Esophagus muscularis mucosa (tissue), 4 donors: ENCODE results near the gene SPATA13.

Experiments
- EP300 ChIP-seq: sonication (generic); formaldehyde crosslinking; IDR thresholded peaks from one replicate; pipeline ENCODE4 v1.6.1; 2017; ENCODE audit warnings: antibody characterized with exemption
- POLR2A ChIP-seq: fragments of 450-650 bp; IDR thresholded peaks from one replicate; pipeline ENCODE4 v1.6.1; 2017; ENCODE audit warnings: antibody characterized with exemption, moderate library complexity, mild to moderate bottlenecking, low read depth
- POLR2AphosphoS5 ChIP-seq, 2 donors: sonication (generic); formaldehyde crosslinking; IDR thresholded peaks; one replicate each; pipeline ENCODE4 v1.6.1; 2017; ENCODE audit warnings: antibody characterized with exemption in 2 of 2
- TF ChIP-seq, protein P1 (sequence below), 3 experiments: fragments of 200-600 bp in 2 of 3; fragments of 450-650 bp in 1 of 3; sonication (generic) in 2 of 3; IDR thresholded peaks; one replicate each; pipeline ENCODE4 v1.5.1; 2017 to 2019; ENCODE audit warnings: antibody characterized with exemption in 3 of 3, mild to moderate bottlenecking in 2 of 3, moderate library complexity in 1 of 3

DNA sequence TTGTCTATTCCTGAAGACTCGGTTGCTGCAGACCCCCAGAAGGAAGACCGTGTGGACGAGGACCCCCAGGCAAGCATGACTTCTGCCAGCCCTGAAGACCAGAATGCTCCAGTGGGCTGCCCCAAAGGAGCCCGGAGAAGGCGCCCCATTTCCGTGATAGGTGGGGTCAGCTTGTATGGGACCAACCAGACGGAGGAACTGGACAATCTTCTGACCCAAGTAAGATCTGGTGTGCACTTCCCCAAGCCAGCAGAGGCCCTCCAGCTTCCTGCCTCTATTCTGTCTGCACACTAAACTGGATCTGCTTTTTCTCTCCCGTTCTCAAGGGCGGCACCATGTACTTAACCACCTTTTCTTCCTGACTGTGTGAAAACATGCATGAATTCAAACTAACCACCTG lies 89.1 kb downstream of the SPATA13 start:
- TF ChIP-seq, protein P1, sequence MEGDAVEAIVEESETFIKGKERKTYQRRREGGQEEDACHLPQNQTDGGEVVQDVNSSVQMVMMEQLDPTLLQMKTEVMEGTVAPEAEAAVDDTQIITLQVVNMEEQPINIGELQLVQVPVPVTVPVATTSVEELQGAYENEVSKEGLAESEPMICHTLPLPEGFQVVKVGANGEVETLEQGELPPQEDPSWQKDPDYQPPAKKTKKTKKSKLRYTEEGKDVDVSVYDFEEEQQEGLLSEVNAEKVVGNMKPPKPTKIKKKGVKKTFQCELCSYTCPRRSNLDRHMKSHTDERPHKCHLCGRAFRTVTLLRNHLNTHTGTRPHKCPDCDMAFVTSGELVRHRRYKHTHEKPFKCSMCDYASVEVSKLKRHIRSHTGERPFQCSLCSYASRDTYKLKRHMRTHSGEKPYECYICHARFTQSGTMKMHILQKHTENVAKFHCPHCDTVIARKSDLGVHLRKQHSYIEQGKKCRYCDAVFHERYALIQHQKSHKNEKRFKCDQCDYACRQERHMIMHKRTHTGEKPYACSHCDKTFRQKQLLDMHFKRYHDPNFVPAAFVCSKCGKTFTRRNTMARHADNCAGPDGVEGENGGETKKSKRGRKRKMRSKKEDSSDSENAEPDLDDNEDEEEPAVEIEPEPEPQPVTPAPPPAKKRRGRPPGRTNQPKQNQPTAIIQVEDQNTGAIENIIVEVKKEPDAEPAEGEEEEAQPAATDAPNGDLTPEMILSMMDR (IDR thresholded peaks at IDR 0.05) = no peak
- TF ChIP-seq EP300 = no peak
- no peak for TF ChIP-seq POLR2A
- TF ChIP-seq POLR2AphosphoS5 (IDR thresholded peaks at IDR 0.05) = no peak
